Measurements from ENCODE around the gene ARFGAP1.

The ARFGAP1 gene

DNA sequence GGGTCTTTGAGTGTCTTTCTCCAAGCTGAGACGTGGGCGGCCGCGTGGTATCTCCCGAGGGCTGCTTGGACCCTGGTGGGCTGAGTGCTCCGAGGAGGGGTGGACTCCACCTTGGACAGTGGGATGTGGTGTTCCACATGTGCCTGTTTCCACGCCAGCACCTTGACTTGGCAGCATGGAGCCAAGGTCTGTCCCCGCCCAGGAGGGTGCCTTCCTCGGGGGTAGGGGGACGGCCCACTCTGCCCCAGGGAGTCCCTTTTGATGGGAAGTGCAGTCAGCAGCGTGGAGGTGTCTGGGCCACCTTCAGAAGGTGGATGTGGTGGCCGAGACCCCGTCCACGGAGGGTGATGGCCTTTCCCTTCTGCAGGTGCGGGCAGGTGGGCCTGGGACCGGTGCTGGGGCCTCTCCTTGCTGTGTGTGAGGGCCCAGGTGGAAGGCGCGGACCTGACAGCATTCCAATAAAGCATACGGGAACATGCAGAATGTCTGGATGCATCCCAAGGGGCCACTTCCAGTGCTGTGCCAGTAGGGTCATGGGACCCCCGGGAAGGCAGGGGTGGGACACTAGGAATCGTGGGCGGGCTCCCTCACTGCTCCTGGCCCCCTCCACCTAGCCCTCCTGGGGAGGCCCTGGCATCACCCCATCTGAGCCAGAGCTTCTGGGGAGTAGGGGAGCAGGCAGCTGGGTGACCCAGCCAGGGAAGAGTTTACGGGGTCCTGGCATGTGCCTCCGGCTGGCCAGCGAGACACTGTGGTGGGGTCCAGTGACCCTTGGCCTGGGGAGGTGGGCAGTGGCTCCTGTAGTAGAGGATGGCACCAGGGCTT, 16.9 kb downstream of the ARFGAP1 start:
- DNase-seq (ENCODE audit: insufficient read length, low spot score) (no peak), FAIRE-seq (no peak)

DNA sequence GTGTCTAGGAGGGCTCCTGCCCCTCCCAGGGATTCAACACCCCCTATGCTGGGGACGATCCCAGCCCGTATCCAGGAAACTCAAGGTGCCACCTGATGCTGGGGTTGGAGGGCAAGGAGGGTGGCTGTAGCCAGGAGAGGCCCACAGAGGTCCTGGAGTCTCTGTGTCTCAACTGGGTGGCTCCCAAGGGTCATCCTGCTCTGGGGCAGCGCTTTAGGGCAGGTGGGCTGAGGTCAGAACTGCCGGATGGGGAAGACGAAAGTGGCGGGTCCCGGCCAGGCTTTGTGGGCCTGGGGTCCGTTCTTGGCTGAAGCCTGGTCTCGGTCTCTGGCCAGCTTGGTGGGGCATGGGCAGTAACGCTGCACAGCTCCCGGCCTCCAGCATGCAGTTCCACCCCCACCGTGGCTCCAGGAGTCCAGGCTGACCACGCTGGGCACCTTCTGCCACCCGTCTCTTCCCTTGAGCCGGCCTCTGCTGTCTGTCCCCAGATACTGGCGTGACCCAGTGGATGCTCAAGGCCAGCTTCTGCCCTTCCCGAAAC, 17.6 kb downstream of the ARFGAP1 start:
- DNase-seq (ENCODE audit: insufficient read length, low spot score) (no peak), FAIRE-seq (no peak)

DNA sequence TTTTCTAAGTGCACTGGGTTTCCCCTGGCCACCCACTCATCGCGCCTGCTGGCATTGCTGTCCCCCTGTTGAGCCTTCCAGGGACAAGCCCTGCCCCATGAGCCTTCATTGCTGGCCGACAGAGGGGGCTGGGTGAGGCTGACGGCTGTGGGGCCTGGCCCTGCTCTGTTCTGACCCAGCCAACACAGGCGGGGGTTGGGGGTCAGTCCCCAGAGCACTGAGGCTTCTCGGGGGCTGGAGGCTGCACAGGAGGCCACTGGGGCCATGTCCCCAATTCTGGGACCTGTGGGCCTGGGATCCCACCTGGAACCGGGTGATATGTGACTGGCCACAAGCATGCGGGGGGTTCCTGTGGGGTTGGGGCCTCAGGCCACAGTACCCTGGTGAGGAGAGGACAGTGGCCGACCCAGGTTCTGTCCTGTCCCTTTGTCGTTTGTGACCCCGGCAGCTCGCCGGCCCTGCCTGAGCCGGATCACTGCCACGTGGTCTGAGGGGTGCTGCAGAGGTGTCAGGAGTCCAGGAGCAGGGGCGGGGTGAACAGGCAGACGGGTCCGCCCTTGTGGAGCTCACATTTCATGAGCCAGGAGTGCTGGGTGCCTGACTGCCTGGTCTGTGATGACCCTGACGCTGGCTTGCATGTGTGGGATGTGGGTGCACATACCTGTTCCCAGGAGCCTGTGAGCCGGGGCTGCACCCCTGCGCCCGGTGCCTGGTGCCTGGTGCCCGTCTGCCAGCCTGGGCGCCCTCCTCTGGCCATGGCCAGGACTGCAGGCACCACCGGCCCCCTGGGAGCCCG, 18.3 kb downstream of the ARFGAP1 start:
- peak; percentile 79 for DNase-seq (ENCODE audit: insufficient read length, low spot score)
- FAIRE-seq: no peak

DNA sequence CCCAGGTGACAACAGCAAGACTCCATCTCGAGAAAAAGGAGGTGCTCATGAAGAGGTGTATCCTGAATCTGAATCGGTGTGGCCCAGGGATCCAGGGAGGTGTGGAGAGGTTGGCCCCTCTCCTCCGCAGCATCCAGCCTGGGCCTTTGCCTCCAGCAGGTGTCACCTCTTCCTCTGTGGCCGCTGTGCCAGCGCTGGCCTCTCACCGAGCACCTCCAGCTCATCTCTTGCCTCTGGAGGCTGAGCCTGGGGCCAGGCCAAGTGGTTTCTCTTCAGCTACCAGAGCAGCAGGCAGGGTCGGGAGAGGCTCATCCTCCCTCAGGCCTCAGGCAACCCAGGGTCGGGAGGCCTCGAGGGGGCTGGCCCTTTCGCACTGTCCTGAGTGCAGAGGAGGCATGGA, 19.2 kb downstream of the ARFGAP1 start:
- no peak for FAIRE-seq
- no peak for DNase-seq (ENCODE audit: insufficient read length, low spot score)

DNA sequence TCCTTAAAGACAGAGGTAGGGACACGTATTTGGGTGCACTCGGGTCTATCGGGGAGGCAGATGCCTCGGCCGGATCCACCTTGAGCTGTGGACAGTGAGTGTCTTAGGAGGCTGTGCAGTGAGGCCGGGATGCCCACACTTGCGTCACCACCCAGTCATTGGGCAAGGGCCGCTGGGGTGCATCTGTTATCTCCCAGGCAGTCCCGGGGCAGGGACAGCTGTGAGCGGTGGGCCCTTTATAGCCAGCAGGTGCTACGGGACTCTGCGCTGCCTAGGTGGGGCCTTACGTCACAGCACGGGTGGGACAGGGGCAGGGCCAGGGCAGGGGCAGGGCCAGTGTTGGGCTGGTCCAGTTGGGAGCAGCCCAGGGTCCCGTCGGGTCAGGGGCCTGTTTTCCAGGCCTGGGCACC, 19.7 kb downstream of the ARFGAP1 start:
- DNase-seq (ENCODE audit: insufficient read length, low spot score) (no peak), FAIRE-seq (peak; percentile 74)

DNA sequence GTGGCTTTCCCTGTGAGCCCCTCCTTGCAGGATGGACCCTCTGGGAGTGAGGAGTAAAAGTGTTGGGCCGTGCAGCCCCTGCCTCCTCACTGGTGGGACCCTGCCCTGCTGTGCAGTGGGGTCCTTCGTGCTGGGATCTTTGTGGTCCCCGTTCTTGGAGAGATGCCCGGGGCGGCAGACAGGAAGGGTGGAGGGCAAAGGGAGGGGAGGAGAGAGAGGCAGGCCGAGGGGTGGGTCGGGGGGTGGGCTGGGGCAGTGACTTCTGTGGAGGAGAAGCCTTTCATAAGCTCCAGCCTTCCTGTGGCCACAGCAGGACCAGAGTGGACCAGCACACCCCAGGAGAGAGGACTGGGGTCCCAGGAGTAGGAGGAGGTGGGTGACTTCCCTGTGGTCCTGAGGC, 20.3 kb downstream of the ARFGAP1 start, which contains the start of gene COL20A1:
TSS of gene COL20A1 (plus strand) at position 283 of the 400 bp plus-strand sequence. CDS start 1,922 bp downstream, outside the sequence.
- no peak for FAIRE-seq

DNA sequence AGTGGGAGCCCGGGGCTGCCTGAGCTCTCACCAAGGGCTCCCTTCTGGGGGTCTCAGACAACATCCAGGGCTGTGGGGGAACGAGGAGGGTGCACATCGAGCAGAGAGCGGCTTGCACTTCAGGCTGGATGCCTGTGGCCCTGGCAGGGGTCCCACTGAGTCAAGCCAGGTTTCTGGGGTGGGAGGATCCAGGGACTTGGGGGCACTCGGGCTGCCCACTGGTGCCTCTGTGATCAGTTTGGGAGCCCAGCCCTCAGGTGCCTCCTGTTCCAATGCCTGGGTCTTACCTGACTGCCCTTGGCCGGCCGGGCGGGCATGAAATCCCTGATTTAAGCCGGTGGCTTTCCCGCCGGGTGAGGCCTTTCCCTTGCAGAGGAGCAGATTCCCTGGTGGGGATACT, 20.8 kb downstream of the ARFGAP1 start:
- DNase-seq (ENCODE audit: insufficient read length, low spot score) (no peak), FAIRE-seq (no peak)

More for the DNA sequence above, 20.3 kb downstream of the ARFGAP1 start, which contains the start of gene COL20A1:
- DNase-seq (ENCODE audit: insufficient read length, low spot score): no peak

DNA sequence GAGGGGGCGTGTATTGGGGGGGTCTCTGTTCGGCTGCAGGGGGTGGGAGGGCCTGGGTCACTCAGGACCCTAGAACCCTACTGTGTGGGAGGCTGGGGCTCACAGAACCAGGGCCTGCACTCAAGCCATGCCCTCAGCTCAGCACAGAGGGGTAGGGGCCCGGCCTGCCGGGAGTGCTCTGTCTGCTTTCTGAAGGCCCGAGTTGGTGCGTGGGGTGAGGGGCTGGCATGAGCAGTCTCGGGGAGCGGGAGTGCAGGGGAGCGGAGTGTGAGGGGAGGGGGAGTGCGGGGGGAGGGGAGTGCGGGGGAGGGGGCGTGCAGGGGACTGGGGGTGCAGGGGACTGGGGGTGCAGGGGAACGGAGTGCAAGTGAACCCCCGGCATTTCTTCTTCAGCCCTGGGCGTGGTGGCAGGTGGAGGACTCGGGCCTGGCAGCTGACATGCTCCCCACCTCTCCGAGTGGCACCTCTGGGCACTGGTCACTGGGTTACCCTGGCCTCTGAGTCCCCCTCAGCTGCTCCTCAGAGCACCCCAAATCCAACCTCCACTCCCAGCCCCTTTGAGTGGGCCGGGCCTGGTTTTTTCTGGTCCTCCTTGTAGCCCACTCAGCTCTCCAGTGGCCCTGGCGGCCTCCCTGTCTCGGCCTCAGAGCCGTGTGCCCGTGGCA, 21.4 kb downstream of the ARFGAP1 start:
- FAIRE-seq: no peak
- DNase-seq (ENCODE audit: insufficient read length, low spot score): no peak

DNA sequence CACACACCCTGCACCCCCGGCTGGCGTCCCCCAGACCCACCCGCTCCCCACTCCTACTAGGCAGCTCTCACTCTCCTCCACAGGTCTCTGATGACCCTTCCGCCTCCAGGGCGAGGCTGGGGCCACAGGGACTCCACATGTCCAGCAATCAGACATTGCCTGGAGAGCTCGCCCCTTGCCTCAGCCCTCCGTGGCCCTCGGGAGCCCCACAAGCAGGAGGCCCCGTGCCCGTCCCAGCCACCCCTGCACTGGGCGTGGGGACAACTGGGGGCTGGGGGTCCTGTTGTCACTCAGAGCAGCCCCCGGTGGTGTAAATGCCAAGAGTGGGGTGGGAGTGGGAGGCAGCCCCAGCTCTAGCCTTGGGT, 21.9 kb downstream of the ARFGAP1 start:
- no peak for FAIRE-seq
- no peak for DNase-seq (ENCODE audit: insufficient read length, low spot score)

DNA sequence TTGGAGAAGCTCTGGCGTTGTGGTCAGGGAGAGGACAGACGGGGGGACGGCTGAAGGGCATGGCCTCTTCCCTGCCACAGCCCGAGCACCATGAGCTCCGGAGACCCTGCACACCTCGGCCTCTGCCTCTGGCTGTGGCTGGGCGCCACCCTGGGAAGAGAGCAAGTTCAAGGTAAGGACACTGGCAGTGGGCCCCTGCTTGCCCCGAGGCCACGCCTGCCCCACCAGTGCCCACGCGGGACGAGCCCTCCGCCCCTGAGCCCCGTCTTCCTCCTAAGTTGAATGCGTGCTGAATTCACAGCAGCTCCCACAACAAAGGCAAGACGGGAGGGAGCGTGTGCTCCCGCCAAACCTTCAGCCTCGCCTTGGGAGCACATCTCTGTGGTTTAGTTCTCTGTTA, 22.4 kb downstream of the ARFGAP1 start:
- FAIRE-seq (no peak), DNase-seq (ENCODE audit: insufficient read length, low spot score) (no peak)

DNA sequence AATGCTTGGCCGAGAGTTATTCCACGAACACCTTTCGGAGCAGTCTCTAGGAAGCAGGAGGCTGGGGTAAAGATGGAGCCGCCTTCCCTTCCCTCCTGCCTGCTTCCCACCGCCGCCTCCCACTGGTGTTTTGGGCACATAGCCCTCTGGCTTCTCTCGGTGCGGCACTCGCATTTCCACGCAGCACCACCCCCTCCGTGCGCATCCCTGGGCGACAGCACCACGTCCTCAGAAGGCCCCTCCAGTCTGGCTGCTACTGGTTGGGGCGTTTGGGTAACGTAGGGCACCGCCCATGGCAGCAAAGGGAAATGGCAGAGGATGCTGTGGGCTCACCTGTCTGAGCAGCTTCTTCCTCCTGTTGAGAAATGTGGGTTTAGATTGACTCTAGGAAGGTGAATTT, 22.8 kb downstream of the ARFGAP1 start:
- peak; percentile 87 for FAIRE-seq

DNA sequence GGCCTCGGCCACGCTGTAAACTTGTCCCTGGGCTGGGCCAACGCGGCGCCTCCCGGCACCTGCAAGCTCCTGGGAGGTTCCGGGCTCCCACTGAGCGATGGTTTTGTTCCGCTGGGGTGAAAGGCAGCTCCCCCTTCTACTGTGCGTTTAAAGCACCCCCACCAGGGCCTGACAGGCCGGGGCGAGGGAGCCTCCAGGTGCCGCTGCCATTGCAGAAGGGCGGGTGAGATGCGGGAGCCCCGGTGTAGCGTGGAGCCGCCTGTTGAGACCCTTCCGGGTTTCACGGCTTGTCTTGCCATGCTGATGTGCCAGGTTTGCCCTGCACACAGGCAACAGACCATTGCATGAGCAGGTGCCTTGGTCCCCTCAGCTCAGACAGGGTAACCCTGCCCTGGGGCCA, 23.2 kb downstream of the ARFGAP1 start:
- FAIRE-seq: peak; percentile 72
- DNase-seq (ENCODE audit: insufficient read length, low spot score): no peak

More for the DNA sequence above, 22.8 kb downstream of the ARFGAP1 start:
- DNase-seq (ENCODE audit: insufficient read length, low spot score): no peak

DNA sequence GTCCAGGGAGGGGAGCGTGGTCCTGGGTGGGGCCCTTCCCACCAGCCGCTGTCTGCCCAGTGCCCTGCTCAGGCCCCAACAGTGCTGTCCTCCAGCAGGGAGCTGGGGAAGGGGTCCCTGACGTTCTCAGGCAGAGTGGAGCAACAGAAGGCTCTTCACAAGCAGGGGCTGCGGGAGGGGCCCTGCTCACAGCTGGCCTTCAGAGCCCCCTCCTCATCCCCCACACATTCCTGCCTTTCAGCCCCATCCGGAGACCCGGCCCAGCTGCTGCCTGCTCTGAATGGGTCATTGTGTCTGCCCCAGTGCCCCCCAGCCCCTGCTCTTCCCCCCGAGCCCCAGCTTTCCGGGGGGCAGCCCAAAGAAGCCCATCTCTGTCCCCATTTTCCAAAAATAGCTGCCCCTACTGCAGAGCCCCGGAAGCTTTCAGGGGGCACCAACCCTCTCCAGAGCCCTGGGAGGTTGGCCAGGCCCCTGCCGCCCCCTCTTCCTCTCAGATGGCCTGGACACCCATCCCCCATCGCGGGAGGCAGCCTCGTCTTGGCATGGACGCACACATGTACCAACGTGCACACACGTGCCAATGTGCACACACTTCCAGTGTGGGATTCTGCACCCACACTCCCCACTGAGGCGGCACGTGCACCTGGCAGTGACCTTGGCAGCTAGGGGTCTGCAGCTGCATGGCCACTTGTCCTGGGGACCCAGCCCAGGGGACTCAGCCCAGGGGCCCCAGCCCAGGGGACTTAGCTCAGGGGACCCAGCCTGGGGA, 24.1 kb downstream of the ARFGAP1 start:
- FAIRE-seq: peak; percentile 78

DNA sequence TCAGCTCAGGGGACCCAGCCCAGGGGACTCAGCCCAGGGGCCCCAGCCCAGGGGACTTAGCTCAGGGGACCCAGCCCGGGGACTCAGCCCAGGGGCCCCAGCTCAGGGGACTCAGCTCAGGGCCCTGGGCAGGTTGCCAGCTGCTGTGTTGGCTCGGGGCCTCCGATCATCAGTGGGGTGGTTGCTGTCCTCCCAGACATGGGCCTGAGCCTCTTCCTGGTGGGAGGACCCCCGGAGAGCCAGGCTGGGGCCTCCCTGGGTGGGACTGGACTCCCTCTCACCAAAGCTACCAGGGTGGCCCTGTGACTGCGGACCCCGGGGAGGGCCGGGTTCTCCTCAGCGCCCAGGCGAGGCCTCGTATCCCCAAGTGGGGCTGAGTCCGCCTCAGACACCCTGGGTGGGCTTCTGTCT, 24.8 kb downstream of the ARFGAP1 start:
- FAIRE-seq (no peak), DNase-seq (ENCODE audit: insufficient read length, low spot score) (no peak)

More for the DNA sequence above, 24.1 kb downstream of the ARFGAP1 start:
- DNase-seq (ENCODE audit: insufficient read length, low spot score): no peak

DNA sequence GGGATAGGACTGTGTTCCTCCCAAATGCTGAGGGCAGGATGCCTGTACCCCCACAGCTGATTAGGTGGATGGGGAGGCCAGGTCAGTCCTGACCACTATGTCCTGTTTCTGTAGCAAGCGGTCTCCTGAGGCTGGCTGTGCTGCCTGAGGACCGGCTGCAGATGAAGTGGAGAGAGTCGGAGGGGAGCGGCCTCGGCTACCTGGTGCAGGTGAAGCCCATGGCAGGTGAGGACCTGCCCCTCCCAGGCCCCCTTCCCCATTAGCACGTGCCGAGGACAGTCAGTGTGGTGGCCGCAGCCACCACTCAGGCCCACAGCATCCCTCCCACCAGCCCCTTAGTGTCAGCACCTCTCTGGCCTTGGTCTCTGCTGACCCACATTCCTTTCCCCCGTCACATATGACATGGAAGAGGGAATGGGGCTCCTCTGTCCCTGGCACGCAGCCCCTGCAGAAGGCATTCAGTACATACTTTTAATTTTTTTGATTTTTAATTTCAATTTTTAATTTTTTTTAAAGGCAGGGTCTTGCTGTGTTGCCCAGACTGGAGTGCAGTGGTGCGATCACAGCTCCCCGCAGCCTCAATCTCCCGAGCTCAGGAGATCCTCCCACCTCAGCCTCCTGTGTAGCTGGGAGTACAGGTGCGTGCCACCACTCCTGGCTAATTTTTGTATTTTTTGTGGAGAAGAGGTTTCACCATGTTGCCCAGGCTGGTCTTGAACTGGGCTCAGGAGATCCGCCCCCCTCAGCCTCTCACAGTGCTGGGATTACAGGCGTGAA, 25.4 kb downstream of the ARFGAP1 start:
- peak; percentile 51 for FAIRE-seq
- no peak for DNase-seq (ENCODE audit: insufficient read length, low spot score)

DNA sequence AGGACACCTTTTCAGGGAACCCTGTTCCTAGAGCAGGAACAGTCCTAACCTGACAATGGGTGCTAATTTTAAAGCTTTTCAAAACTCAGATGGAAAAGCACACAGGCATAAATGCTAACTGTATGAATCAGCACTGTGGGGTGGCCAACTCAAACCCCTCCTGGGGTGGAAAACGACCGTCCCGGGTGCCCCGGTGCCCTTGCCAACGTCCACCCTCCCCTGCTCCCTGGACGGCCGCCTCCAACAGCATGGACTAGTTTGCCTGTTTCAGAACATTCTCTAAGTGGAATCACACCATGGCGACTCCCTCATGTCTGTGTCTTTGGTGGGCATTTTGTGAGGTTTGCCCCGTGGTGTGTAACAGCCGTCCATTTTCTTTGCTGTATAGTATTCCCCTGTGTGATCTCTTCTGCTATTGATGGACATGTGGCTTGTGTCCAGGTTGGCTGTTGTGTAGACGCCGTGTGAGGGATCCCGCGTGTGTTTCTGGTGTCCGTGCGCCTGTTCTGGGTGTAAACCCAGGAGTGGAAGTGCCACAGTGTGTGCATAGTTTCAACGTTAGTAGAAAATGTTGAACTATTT, 26.2 kb downstream of the ARFGAP1 start:
- FAIRE-seq: peak; percentile 52
- no peak for DNase-seq (ENCODE audit: insufficient read length, low spot score)

DNA sequence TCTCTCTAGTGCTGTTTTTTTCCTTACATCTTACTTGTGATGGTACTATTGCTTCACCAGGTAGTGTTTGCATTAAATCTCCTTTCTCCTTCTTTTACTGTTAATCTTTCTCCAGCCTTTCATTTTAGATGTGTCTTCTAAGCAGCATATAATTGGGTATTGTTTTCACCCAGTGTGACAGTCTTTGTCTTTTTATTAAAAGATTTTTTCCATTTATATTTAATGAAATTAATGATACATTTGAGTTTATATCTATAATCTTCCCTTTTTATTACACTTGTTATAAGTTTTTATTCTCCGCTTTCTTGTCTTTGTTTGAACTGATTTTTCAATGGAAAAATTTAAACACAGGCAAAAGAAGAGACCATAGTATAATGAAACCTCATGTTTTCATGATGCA, 29.1 kb downstream of the ARFGAP1 start:
- no peak for FAIRE-seq
- no peak for DNase-seq (ENCODE audit: insufficient read length, low spot score)

DNA sequence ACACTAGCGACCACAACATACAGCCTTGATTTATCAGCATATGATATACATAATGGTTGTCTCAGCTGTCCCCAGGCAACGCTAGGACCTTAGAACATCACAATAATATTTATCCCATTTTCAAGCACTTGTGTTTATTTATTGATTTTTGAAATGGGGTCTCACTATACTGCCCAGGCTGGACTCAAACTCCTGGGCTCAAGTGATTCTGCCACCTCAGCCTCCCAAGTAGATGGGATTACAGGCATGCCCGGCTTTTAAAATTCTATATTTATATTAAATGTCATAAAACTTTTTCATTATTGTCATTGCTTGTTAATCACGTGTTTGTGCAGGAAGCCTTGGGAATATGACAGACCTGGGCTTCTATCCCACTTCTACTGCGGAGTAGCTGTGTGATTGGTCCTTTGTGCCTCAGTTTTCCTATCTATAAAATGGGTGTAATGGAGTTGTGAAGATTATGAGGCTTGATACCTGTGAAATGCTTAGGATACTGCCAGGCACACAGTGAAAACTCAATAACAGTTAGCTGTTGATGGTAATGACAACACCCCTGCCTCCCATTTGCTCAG, 30.6 kb downstream of the ARFGAP1 start:
- FAIRE-seq: peak; percentile 90
- no peak for DNase-seq (ENCODE audit: insufficient read length, low spot score)

DNA sequence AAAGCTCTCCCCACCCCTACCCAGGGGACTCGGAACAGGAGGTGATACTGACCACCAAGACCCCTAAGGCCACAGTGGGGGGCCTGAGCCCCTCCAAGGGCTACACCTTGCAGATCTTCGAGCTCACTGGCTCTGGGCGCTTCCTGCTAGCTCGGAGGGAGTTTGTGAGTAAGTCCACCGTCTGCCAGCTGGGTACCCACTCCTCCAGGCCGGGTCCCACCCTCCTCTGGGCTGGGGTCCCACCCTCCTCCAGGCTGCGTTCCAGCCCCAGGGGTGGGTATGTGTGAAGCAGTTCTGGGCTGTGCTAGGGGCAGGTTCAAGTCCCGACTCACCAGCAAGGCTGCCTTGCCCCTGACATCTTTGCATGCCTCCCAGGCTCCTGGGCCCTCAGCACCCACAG, 32.8 kb downstream of the ARFGAP1 start:
- FAIRE-seq: peak; percentile 79
- no peak for DNase-seq (ENCODE audit: insufficient read length, low spot score)
